SK-N-SH treated with all-trans-retinoic acid at 6 μM for 48 hours (cell line): Measurements from ENCODE around the gene C22orf23.

ENCODE experiments used
- ARNTL ChIP-seq: fragments of 450-650 bp; formaldehyde crosslinking; IDR thresholded peaks from 2 replicates; pipeline ENCODE4 v1.5.0; 2020; ENCODE audit warnings: low read depth, mild to moderate bottlenecking, moderate library complexity, borderline replicate concordance
- TCF4 ChIP-seq: fragments of 250-450 bp; sonication (Bioruptor Pico); IDR thresholded peaks from 2 replicates; pipeline ENCODE4 v1.8.0; 2021; ENCODE audit warnings: mild to moderate bottlenecking, moderate library complexity, borderline replicate concordance
- ZFP3 ChIP-seq: fragments of 250-450 bp; sonication (Bioruptor Pico); IDR thresholded peaks from 2 replicates; pipeline ENCODE4 v1.5.0; 2020; ENCODE audit warnings: mild to moderate bottlenecking, moderate library complexity
- ZFP30 ChIP-seq: fragments of 450-650 bp; formaldehyde crosslinking; IDR thresholded peaks from 2 replicates; pipeline ENCODE4 v1.5.0; 2022; ENCODE audit warnings: mild to moderate bottlenecking, moderate library complexity
- TF ChIP-seq, protein P1 (sequence below): fragments of 250-450 bp; sonication (Bioruptor Pico); IDR thresholded peaks from 2 replicates; pipeline ENCODE4 v1.5.1; 2021; ENCODE audit warnings: mild to moderate bottlenecking, moderate library complexity

- TF ChIP-seq, protein P1, sequence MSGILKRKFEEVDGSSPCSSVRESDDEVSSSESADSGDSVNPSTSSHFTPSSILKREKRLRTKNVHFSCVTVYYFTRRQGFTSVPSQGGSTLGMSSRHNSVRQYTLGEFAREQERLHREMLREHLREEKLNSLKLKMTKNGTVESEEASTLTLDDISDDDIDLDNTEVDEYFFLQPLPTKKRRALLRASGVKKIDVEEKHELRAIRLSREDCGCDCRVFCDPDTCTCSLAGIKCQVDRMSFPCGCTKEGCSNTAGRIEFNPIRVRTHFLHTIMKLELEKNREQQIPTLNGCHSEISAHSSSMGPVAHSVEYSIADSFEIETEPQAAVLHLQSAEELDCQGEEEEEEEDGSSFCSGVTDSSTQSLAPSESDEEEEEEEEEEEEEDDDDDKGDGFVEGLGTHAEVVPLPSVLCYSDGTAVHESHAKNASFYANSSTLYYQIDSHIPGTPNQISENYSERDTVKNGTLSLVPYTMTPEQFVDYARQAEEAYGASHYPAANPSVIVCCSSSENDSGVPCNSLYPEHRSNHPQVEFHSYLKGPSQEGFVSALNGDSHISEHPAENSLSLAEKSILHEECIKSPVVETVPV = no peak
- TF ChIP-seq ZFP3 (CRISPR knock-in tag) (no peak), ZFP30 (CRISPR knock-in tag) (no peak), ARNTL (no peak), TCF4 (CRISPR knock-in tag) (no peak)
Measured at GRCh38 chr22:37991731-37992442, 38.5 kb upstream of the C22orf23 start.
